Activated T-cell treated with anti-CD3 and anti-CD28 coated beads for 48 hours (primary cell): Measurements from ENCODE around the gene ACP1.

Experiments
- DNase-seq: peaks from one replicate; pipeline ENCODE4 v3.0.0-alpha.2; 2020; ENCODE audit warnings: low read depth

ACP1 gene

DNA sequence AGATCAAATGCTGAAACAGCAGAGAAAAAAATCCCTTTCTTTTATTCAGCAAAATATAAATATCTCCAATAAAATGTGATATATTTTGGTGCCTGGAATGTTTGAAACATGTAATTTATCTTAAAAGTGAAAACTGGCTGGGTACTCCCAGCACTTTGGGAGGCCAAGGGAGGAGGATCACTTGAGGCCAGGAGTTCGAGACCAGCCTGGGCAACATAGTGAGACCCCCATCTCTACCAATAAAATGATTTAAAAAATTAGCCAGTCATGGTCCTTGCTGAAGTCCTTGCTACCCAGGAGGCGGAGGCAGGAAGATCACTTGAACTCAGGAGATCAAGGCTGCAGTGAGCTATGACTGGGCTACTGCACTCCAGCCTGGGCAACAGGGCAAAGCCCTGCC, 9.6 kb upstream of the ACP1 start:
- DNase-seq: no peak

DNA sequence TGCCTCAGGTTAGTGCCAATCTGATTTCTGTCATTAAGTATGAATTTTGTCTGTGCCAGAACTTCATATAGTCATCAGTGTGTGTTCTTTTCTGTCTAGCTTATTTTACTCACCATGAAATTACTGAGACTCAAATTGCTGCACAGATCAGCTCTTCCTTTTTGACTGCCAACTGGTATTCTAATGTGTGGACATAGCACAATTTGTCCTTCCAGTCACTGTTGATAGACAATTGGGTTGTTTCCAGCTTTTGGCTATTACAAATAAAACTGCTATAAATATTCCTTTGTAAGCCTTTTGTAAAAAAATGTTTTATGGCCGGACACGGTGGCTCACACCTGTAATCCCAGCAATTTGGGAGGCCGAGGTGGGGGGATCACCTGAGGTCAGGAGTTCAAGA, 8.7 kb upstream of the ACP1 start:
- DNase-seq: no peak

GRCh38 chr2:257429-257828, 7.3 kb upstream of the ACP1 start:
- no peak for DNase-seq

DNA sequence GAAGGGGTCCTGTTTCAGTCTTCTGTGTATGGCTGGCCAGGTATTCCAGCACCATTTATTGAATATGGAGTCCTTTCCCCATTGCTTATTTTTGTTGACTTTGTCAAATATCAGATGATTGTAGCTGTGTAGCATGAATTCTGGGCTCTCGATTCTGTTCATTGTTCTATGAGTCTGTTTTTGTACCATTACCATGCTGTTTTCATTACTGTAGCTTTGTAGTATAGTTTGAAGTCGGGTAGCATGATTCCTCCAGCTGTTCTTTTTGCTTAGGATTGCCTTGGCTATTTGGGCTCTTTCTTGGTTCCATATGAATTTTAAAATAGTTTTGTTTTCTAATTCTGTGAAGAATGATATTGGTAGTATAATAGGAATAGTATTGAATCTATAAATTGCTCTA, 6.9 kb upstream of the ACP1 start:
- no peak for DNase-seq

GRCh38 chr2:258933-259332, 5.8 kb upstream of the ACP1 start:
- no peak for DNase-seq

- DNase-seq: no peak
Observed at GRCh38 chr2:259789-260331, 4.9 kb upstream of the ACP1 start.

DNA sequence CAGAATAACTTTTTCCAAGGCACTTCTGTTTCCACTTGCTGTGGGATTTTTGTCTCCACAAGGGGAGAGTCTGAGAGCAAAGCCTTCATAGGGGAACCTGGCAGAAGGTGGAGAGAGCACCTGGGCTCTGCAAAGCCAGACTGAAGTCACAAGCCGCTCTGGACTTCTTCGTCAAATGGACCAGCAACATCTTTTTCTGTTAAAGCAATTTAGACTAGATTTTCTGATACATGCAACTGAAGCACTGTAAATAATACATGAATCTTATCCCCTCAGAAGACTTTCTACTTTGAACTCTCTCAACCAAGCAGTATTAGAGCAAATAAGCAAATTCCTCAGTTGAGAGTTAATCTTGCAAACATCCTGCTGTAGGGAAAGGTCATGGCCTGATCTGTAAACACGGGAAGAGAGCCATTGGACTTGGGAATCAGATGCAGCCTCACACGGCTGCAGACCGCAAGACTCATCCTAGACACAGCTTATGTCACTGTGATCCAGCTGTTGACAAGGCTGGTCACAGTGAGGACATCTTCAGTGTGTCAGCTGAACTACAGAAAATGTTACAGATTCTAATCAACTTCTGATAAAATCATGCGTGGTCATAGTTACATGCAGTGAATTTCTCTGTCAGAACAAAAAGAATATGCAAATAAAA, 4.1 kb upstream of the ACP1 start:
- DNase-seq: no peak

DNA sequence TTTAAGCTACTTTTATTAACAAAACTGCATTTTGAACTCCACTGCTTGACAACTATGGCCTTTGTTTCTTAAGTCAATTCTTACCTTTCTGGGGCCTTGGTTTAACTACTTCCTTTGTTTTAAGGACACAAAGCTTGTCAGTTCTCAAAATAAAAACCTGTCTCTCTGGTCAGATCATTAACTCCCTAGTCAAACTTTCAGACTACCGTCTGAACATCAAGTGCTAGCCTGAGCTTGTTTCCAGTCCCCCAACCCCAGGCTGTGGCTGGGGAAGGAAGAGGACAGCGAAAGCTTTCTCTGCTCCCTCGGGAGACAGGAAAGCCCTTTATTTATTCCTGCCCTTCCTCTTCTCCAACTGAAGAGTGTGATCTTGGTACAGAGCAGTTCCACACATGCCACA, 2.6 kb upstream of the ACP1 start:
- DNase-seq: no peak

DNA sequence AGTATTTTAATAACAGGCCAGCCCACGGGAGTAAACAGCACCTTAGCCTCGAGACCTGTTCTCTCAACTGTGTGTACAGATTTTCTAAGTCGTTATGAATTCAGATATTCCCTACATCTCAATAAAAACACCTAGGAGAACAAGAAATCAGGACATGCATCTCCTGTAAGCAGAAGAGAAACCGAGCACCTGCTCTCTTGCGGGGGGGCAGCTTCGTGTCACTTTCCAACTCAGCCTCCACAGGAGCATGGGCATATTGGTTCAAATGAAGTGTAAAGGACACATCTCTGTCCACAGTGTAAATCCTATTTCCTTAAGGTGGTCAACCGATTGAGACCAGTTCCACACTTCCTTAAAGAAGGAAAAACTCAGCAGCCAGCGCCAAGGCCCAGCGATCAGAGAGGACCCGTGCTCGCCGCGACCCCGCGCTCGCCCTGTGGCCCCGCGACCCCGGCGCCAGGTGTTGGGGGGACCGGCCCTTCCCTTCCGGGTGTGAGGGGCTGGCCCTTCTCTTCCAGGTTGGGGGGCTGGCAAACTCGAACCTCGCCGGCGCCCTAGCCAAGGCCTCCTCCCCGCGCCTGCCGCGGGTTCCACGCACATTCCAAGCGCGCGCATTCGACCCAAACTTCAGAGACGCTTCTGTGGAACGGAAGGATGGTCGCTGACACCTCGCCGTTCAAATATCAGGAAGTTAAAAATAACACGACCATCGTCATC, 1.6 kb upstream of the ACP1 start:
- DNase-seq: no peak

DNA sequence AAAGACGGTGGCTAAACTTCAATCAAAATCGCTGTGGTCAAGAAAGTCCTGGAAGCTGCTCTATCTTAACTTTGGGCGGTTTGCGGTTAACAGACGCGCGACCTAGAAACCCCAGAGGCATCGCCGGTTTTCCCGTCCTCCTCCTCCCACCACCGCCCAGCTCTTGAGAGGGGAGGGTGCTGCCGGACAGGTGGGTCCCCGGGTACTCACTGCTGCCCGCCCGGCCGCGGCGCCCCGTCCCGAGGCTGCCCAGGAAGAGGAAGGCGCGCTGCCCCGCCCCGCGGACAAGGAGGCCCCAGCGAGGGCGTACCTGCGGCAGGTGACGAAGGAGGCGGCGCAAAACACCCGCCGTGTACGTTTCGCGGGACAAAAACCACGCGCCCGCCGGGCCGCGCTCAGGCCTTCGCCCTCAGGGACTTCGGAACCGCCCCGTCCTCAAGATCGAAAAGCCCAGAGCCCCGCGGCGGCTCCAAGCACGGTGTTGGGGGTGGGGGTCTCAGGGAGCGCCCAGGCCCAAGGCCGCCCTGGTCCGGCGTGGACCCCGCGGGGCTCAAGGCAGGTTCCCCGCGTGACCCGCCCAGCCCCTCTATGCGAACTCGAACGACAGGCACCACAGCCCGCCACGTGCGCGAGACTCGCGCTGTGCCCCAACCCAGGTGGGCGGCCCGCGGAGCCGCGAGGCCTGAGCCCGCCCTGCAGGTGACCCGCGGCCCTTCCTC, 814 bp upstream of the ACP1 start, which contains the start of gene SH3YL1:
TSS of gene SH3YL1 (minus strand) at position 259 of the 719 bp plus-strand sequence. CDS start at position 211, 48 bp downstream.
- no peak for DNase-seq

DNA sequence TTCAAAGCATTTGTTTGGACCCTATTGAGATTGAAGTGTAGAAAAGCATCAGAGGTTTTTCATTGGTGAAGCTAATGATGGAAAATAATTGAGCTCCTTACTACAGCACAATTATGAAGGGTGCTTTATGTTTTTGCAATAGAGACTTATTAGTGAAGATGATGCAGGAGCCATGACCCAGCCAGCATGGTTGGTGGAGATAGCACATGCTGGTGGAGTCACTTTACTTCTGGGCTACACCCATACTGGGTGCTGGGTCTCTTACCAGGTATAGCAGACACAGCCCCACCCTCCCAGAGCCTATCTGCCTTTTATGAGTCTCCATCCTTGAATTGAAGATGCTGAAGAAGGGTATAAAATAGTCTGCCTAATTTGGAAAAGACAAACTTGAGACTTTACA, 3.6 kb downstream of the ACP1 start:
- DNase-seq: no peak

DNA sequence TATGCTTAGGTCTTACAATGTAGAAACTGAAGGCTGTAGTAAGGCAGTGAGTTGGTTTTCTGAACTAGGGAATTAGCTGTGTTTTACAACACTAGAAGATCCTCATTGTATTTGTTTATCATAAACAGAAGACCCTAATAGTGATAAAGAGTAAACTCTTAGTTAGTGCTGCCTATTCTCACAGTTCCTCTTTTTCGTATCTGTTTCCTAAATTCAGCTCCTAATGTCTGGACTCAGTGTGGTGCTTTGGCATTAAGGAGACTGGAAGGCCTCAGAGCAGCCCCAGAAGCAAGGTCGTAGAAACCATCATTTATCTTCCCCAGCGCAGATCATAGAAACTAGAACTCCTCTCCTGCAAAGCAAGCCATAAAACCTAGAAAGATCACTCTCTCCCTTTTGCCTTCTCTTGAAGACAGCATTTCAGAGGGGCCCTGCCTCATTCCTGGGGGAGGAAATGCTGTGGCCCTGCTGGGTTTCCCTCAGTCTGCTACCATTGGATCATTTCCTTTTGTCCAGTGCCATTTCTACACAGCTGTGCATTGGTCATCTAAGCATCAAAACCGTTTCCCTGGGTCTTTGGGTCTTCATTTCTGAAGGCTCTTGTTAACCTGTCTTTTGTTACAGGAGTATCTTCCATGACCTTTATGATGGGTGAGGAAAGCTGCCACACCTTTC, 4.7 kb downstream of the ACP1 start:
- DNase-seq: no peak

DNA sequence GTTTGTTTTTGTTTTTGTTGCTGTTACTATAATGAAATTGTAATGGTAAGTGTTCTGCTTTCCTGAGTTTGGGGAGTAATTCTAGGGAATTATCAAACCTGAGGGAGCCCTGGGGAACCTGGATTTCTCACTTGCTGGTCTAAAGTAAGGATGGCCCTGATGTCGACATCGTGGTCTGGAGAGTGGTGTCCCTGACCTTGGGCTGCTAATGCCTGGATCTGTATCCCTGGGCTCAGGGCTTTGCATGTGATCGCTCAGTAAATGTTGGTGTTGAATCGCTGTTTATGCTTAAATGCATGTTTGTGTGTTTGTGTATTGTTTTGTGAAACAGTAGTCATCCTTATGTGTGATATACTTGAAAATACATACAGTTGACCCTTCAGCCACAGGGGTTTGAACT, 6.1 kb downstream of the ACP1 start:
- no peak for DNase-seq

DNA sequence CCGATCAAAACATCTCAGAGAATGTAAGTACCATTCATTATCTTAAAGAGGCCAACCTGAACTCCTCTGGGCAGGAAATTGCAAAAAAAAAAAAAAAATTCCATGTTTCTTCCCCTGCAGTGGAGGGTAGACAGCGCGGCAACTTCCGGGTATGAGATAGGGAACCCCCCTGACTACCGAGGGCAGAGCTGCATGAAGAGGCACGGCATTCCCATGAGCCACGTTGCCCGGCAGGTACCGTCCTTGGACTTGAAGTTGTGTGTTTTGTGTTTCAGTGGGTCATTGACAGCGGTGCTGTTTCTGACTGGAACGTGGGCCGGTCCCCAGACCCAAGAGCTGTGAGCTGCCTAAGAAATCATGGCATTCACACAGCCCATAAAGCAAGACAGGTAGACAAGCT, 7.2 kb downstream of the ACP1 start:
- no peak for DNase-seq

- DNase-seq: no peak
Observed at GRCh38 chr2:273333-273732, 8.6 kb downstream of the ACP1 start.

DNA sequence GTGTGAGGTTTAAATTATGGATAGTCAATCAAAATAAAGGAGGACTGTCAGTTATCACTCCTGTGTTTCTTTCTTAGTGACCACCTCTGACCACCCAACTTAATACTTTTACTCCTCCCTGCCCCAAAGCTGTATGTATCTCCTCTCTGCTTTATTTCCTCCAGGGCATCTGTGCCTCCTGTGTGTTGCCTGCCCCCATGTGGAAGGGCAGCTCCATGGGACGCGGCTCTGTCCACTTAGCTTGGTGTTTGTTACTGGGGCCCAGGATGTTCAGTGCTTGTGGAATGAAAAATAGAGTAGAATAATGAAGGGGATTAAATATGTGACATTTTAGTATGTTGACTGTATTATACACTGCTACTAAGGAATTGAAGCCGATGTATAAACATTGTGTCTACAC, 9.8 kb downstream of the ACP1 start:
- DNase-seq: no peak

DNA sequence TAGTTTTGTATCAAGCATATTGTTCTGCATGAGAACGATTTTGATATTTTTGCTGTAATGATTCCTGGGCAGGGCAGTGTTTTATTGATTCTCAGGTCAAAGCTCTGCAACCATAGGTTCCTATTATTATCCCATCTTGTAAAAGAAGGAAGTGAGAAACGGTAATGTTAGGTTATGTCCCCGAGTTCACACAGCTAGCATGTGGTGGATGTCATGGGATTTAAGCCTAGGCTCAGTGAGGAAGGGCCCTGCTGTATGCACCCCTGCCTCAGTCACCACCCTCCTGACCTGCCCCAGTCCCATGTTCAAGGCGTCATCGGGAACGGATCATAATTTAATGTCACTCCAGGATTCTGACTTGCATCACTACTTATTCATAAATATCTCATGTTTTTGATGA, 10.7 kb downstream of the ACP1 start:
- no peak for DNase-seq

- DNase-seq: no peak
Observed at GRCh38 chr2:278312-278926, 13.7 kb downstream of the ACP1 start.

GRCh38 chr2:278927-279320, 14.2 kb downstream of the ACP1 start:
- no peak for DNase-seq

DNA sequence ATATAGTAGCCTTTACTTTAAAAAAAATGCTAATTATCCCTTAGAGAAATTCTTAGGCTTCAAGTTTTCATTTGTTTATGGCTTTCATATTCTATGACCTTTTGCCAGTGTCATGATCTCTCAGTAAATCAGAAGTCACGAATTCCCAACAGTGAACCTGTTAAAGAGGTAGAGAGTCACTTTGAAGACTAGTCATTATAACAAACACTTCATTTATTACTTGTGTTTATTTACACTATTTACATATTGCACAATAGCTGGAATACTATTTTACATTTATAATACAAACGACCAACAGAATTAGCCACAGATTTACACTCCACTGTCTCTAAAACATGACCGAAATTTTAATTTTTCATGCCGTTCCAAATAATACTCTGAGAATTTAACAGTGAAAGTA, 14.6 kb downstream of the ACP1 start:
- no peak for DNase-seq

GRCh38 chr2:279956-280649, 15.4 kb downstream of the ACP1 start:
- no peak for DNase-seq
